Panc1 (cell line): ENCODE results near the gene ADCY9. TPM values are rescaled to one million over a fixed set of nuclear protein-coding genes. Genes with fewer than 3 reads are reported as not detected.

Experiments used
- ATAC-seq: fragments of 200-7000 bp; cut with Tn5 transposase; 2 replicates; pipeline ENCODE4 v1.9.1; 2020; ENCODE audit warnings: mild to moderate bottlenecking, moderate library complexity
- BruUV-seq: library from RNA; stranded (reverse); fragments of 400-500 nt; replicated peaks from 2 replicates; lab custom pipeline; 2021; lab: Mats Ljungman, UMichigan
- CTCF ChIA-PET: fragments of 300-600 bp; sonication (Branson Sonifier 250); formaldehyde crosslinking; loops from one replicate; lab custom pipeline; 2022; ENCODE audit warnings: antibody characterized with exemption; lab: Charles Lee
- POLR2A ChIA-PET: fragments of 300-600 bp; sonication (Branson Sonifier 250); formaldehyde crosslinking; loops from one replicate; lab custom pipeline; 2022; ENCODE audit warnings: antibody characterized with exemption; lab: Charles Lee
- DNase-seq: peaks from one replicate; pipeline ENCODE4 v3.0.0-alpha.2; 2010; ENCODE audit warnings: low read depth, low spot score
- H3K27ac ChIP-seq: 2 replicates; pipeline ENCODE4 v1.5.1; 2011; ENCODE audit warnings: mild to moderate bottlenecking, low read length, inconsistent platforms
- H3K27me3 ChIP-seq: fragments of 200-500 bp; sonication (Bioruptor generic); 2 replicates; pipeline ENCODE4 v1.6.0; 2014; ENCODE audit warnings: low read length, inconsistent platforms; ENCODE audit not compliant: control insufficient read depth, insufficient read depth
- H3K36me3 ChIP-seq: fragments of 200-500 bp; sonication (Bioruptor generic); 2 replicates; pipeline ENCODE4 v1.5.1; 2014; ENCODE audit warnings: inconsistent platforms, mild to moderate bottlenecking, low read length, moderate library complexity; ENCODE audit not compliant: control insufficient read depth, insufficient read depth
- H3K4me1 ChIP-seq: 2 replicates; pipeline ENCODE4 v1.5.1; 2011; ENCODE audit warnings: inconsistent platforms, mild to moderate bottlenecking, low read length, moderate library complexity; ENCODE audit not compliant: control insufficient read depth, insufficient read depth
- H3K4me3 ChIP-seq, 2 experiments: 2 replicates each; pipeline ENCODE4 v1.5.1; 2011 to 2012; ENCODE audit warnings: low read depth in 2 of 2, low read length in 2 of 2, mild to moderate bottlenecking in 2 of 2, inconsistent platforms in 1 of 2, moderate library complexity in 1 of 2
- H3K9me3 ChIP-seq: fragments of 200-500 bp; sonication (Bioruptor generic); 2 replicates; pipeline ENCODE4 v1.5.1; 2014; ENCODE audit warnings: low read depth, mild to moderate bottlenecking, inconsistent platforms, low read length, moderate library complexity; ENCODE audit not compliant: control insufficient read depth, insufficient read depth
- CTCF ChIP-seq: fragments of 450-650 bp; IDR thresholded peaks from 2 replicates; pipeline ENCODE4 v1.5.1; 2017; ENCODE audit warnings: mild to moderate bottlenecking
- POLR2AphosphoS5 ChIP-seq: IDR thresholded peaks from 2 replicates; pipeline ENCODE4 v1.6.1; 2012; ENCODE audit warnings: mild to moderate bottlenecking, low read depth, low read length, moderate library complexity
- REST ChIP-seq, 2 experiments: IDR thresholded peaks; 2 replicates each; pipeline ENCODE4 v1.6.1; 2011 to 2012; ENCODE audit warnings: low read depth in 2 of 2, control low read depth in 1 of 2, low read length in 1 of 2, mild to moderate bottlenecking in 1 of 2, moderate library complexity in 1 of 2; ENCODE audit not compliant: insufficient read depth in 1 of 2
- SIN3A ChIP-seq: IDR thresholded peaks from 2 replicates; pipeline ENCODE4 v1.6.1; 2012; ENCODE audit warnings: low read depth, mild to moderate bottlenecking, low read length, moderate library complexity, borderline replicate concordance; ENCODE audit not compliant: insufficient read depth
- TCF7L2 ChIP-seq: IDR thresholded peaks from 2 replicates; pipeline ENCODE4 v1.6.1; 2011; ENCODE audit warnings: mild to moderate bottlenecking, low read depth, low read length, inconsistent platforms
- in situ Hi-C: cut with HindIII; loops from 2 replicates; pipeline ENCODE4 v1.10.0; 2016; ENCODE audit warnings: low sequenced_read_pairs, low pct_unique_long_range_greater_than_20kb
- intact Hi-C: fragments of 100-400 bp; cut with micrococcal nuclease; formaldehyde crosslinking; loops from one replicate; pipeline ENCODE4 v1.10.0; 2022; ENCODE audit not compliant: unreplicated experiment
- total RNA-seq: library from RNA; stranded (reverse); gene quantifications from one replicate; pipeline ENCODE4 v1.2.1, GENCODE V29; 2021; ENCODE audit not compliant: unreplicated experiment

The ADCY9 gene
- total RNA-seq, 1 experiment from 2014 or later = 29.8 TPM

- intact Hi-C loops (no loop called here), in situ Hi-C loops (no loop called here)
- Histone ChIP-seq H3K4me1 (peaks cover 23% of the 10 kb centered on the region), H3K9me3 (no peaks in the 10 kb centered on the region), H3K27me3 (no peaks in the 10 kb centered on the region), H3K4me3 (no peak overlapping the region), H3K36me3 (no peaks in the 10 kb centered on the region), H3K27ac (no peak overlapping the region)
- TF ChIP-seq POLR2AphosphoS5 = no peak
- TF ChIP-seq REST (IDR thresholded peaks at IDR 0.05; ENCODE audit: insufficient read depth in 1 of 2, low read depth in 2 of 2, low read length in 1 of 2) = no peak
- no peak for TF ChIP-seq SIN3A
- no peak for TF ChIP-seq TCF7L2
- no peak for TF ChIP-seq CTCF
- ChIA-PET CTCF (interaction anchor here (0.6 kb wide), 1 partner anchor 10 kb away, joined by 4 read pairs; no protein-coding TSS in a partner anchor), POLR2A (interaction anchor here (0.5 kb wide), 1 partner anchor 63 kb away, joined by 4 read pairs; no protein-coding TSS in a partner anchor)
- BruUV-seq = no TSS peak
- no peak for ATAC-seq
- no peak for DNase-seq
Observed at GRCh38 chr16:4085405-4085970, 30.8 kb downstream of the ADCY9 start.

GRCh38 chr16:4083347-4083870 is 32.8 kb downstream of the ADCY9 start:
- ChIA-PET CTCF (no interaction called here), POLR2A (no interaction called here)
- Histone ChIP-seq H3K27me3 (no peaks in the 10 kb centered on the region), H3K4me1 (peaks cover 7% of the 10 kb centered on the region; the same call in 1 of the 2 replicates), H3K36me3 (no peaks in the 10 kb centered on the region), H3K9me3 (no peaks in the 10 kb centered on the region), H3K27ac (no peak overlapping the region), H3K4me3 (no peak overlapping the region)
- in situ Hi-C loops (no loop called here), intact Hi-C loops (no loop called here)
- BruUV-seq = no TSS peak
- DNase-seq = no peak
- ATAC-seq = no peak
- TF ChIP-seq POLR2AphosphoS5 (no peak), CTCF (no peak), TCF7L2 (no peak), REST (IDR thresholded peaks at IDR 0.05; ENCODE audit: insufficient read depth in 1 of 2, low read depth in 2 of 2, low read length in 1 of 2) (no peak), SIN3A (no peak)
